Epithelial cell of prostate (primary cell): ENCODE data around the gene MOGAT3.

Source experiments
- DNase-seq: peaks from one replicate; pipeline ENCODE4 v3.0.0-alpha.2; 2011; ENCODE audit warnings: low read depth, low spot score
- H3K27ac ChIP-seq: fragments of 450-650 bp; 2 replicates; pipeline ENCODE4 v1.5.1; 2017; ENCODE audit warnings: mild to moderate bottlenecking

MOGAT3 gene

DNA sequence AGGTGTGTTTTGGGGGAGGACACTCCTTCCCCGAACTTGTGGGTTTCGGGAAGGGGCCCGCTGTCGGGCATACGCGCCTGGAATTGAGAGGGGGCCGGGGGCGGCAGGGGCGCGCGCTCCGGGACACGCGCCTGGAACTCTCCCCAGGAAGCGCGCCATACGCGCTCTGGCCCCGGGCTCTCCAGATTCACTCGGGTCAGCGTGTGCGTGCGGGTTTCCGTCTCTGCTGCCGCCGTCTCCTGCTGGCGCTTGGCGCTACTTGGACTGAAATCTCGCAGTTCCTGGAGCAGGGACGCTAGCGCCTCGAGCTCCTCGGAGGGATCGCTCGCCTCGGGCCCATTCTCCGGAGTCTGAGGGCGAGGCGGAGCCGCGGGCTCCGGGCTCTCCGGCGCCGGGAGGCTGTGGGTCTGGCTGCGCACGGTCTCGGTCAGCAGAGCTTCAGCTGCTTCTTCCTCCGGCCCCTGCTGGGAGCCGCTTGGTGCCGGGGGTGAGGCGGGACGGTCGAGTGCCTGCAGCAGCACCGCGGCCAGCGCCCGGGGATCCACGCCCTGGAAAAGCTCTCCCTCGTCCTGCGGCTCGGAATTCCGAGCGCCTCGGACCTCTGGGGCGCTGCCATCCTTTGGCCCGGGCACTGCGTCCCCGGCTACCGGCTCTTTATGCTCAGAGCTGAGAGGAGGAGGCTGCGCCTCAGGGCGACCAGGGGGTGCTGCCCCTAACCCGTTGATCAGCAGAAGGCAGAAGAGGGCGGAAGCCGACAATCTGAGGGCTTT is 36.6 kb downstream of the MOGAT3 start:
- no peak for DNase-seq
- H3K27ac ChIP-seq, result peak overlapping the region; percentile 47

DNA sequence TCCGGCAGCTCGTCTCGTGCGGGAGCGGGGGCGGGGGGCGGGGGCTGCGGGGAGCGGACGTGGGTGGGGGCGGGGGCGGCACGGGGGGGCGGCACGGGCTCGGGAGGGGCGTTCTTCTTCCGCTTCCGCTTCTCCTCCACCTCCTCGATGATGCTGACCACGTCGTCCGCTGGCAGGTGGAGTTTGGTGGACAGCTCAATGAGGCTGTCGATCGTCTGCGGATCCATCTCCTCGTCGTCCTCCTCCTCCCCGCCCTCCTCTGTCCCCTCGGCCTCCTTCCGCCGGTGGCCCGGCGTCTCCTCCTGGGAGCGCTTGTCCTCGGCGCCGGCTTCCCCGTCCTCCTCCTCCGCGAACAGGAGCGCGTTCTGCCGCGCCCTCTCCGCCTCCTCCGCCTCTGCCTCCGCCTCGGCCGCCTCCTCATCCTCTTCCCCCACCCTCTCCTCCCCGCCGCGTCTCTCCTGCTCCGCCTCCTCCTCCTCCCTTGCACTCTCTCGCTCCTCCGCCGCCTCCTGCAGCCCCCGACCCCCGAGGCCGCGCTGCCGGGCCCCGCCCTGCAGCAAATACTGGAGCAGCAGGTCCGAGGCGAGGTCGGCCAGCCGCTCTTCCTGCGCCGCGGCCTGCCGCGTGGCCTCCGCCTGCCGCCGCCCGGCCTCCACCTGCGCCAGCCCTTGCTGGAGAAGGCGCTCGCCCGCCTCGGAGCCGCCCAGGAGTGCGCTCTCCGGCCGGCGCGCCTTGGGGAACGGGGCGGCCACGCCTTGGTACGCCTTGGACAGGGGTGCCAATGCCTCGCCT is 37.4 kb downstream of the MOGAT3 start:
- H3K27ac ChIP-seq, result peak overlapping the region; percentile 47
- DNase-seq, result no peak

DNA sequence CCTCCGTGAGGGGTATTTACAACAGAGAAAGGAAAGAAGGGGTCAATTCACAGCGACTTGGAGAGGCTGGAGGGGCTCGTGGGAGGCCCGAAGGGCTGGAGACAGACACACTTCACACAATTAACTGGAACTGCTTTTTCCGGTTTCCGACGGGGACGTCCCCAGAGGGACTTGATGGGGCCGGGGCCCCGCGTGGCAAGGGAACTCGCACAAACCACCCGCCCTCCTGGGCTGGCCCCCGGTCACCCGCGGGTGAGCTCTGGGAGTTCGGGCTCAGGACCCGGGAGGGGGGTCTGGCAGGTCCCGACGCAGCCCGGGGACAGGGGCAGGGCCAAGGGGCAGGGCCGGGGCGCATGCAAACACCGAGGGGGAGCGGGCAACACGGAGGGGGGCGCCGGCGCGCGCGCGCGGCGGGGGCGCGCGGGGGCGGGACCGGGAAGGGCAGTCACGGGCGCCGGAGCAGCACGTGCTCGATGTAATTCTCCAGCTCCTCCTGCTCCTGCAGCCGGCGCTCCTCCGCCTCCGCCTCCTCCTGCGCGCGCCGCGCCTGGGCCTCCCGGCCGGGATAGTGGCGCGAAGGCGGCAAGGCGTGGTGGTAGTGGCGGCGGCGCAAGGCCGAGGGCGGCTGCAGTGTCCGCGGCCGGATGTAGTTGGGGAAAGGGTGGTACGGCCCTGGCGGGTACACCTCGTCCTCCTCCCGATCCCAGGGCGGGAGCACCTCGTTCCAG is 38.1 kb downstream of the MOGAT3 start:
- DNase-seq, result no peak
- H3K27ac ChIP-seq, result peak overlapping the region; percentile 47

DNA sequence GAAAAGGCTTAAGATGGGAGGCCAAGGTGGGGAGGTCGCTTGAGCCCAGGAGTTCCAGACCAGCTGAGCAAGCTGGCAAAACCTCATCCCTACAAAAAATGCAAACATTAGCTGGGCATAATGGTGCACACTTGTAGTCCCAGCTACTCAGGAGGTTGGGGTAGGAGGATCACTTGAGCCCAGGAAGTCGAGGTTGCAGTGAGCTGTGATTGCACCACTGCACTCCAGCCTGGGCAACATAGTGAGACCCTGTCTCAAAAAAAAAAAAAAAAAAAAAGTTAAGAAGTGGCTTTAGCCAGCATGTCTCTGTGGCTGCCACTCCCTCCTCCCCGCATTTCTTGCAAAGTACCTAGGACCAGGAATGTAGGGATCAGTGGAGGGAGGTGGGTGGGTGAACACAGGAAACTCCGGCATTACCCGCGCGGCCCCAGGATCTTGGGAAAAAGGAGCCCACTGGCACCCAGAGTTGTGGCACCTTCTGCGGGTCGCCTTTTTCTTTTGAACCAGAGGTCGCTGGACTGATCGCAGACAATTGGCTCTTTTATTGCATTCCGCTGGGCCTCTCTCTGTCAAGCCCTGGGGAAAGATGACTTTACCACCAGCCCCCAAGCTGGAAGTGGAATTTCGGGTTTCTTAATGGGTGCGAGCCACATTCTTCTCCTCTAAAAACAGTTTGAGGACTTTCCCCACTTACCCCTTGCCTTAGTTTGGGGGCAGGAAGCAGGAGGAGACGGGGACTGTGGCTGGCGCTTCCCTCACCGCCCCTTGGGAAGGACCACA is 39.0 kb downstream of the MOGAT3 start:
- no peak for DNase-seq
- no peak overlapping the region for H3K27ac ChIP-seq

DNA sequence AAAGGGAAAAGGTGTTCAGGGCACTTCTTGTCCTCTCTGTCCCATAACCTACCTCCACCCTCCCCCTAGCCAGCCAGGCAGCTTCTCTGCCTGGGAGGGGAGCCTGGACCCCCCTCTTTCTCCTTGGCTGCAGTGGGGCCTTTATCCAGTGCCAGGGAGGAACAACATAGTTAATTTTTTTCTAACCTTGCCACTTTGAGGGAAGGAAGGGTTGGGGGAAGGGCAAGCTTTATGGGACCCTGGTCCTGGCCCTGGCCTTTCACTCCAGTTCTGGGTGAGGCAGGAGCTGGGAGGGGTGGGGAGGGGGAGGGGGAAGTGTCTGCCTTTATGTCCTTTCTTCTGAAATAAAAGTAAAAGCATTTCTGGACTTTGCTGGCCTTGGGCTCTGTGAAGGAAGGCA is 39.9 kb downstream of the MOGAT3 start:
- H3K27ac ChIP-seq, result no peak overlapping the region
- DNase-seq, result no peak

DNA sequence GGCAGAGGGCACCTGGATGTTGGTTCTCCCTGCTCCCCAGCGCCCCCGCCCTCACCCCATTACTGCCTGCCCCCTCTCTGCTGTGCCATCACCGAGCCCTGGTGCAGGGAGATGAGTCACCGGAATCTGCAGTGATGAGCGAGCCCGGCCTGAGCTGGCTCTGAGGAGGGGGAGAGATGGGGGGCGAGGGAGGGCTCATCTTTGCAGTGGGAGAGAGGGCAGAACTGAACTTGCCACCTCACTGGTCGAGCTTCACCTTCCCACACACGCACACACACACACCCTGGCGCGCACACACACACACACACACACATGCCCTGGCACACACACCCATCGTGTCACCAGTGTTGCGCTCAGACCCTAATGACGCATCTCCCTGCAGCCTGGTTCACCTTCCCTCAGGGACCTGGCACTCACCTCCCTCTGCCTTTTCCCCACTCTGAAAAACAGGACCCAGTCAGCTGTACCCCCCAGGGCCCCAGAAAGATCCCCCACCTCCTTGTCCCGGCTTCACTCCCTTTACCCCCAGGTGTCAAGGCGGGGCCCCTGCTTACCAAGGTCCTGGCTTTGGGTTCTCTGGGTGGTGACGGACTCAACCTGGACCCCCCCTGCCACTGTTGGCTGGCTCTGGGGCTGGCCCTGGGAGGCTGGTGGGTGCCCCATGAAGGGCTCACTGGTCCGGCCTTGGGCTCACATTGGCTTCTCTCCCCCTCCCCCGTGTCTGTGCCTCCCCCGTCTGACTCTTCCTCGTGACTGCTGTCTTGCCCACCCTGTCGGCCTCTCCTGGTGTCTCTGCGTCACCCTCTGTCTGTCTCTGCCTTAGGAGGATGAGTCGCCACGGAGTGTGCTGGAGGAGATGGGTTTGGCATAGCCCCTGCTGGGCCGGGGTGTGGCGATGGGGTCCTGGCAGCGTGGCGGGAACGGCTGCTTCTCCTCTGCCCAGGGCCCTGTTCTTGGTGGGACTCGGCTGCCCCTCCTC is 40.9 kb downstream of the MOGAT3 start:
- DNase-seq, result no peak
- no peak overlapping the region for H3K27ac ChIP-seq

DNA sequence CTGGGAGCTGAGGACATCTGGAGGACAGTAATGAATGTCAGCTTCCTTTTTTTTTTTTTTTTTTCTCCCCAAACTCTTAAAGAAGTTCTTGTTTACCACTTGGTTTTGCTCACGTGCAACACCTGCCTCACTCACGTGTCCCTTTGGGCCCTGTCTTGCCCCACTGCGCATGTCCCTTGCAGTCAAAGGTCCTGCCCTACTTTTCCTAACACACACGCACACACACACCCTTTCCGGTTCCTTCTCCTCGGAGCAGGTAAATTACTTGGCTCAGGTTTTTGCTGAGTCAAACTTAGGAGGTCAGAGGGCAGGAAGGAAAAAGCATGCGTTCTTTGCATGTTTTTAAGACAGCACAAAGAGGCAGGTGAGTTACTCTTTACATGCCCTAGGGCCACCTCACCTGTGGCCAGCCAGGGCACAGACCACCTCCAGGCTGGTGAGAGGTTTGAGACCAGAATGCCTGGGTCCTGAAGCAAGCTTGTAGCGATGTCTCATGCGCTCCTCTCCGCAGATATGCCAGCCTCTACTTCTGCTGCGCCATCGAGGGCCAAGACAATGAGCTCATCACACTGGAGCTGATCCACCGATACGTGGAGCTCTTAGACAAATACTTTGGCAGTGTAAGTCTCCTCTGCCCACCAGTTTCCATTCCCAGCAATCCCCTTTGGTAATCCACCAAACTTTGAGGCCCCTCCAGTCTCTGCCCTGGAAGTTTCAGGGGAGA is 43.8 kb downstream of the MOGAT3 start:
- H3K27ac ChIP-seq, result no peak overlapping the region
- no peak for DNase-seq

DNA sequence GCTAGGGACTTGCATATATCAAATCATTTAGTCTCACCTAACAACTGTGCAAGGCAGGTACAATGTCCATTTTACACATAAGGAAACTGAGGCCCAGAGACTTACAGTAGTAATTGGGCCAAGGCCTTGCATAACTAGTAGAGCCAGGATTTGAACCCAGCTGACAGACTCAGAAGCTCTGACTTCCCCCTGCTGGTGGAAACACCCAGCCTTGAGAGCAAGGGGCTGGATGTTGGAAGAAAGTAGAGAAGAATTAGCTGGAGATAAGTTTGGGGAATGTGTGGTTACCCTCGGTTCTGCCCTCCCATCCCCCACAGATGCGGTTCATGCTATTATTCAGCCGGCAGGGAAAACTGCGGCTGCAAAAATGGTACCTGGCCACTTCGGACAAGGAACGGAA is 44.6 kb downstream of the MOGAT3 start:
- no peak for DNase-seq
- no peak overlapping the region for H3K27ac ChIP-seq

DNA sequence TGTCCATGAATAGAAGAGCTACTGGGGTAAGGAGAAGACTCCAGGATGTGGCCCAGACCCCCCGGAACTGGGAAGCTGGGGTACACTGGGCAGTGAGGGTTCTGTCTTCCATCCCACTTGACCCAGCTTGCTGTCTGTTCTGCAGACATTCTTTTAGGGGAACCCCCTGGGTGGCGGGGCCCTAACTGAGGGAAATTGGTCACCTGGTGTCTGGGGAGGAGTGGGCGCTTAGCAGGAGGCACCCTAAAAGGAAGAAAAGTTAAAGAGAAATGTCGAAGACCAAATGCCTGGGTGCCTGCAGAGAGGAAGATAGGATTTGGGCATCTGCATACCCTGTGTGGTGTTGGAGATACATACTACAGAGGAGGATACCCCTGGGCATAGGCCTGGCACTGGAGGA is 45.5 kb downstream of the MOGAT3 start:
- H3K27ac ChIP-seq, result peak overlapping the region; percentile 72
- DNase-seq, result no peak

DNA sequence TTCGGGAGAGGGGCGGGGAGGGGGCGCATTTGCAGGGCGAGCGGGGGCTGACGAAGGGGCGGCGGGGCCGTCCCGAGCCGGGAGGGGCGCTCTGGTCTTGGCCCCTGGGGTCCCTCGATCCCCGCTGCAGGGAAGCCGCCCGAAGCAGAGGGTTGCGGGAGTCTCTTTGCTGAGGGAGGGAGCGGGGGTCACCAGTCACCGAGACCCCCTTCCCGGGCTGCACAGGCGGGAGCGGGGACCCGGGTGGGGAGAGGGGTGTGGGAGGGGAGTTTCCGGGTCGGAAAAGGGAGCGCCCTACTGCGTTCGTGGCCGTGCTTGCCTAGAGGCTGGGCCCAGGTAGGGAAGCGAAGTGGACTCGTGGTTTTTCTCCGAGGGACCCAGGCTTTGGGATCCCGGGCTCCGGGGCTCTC is 46.1 kb downstream of the MOGAT3 start:
- peak overlapping the region; percentile 72 for H3K27ac ChIP-seq
- DNase-seq, result no peak

DNA sequence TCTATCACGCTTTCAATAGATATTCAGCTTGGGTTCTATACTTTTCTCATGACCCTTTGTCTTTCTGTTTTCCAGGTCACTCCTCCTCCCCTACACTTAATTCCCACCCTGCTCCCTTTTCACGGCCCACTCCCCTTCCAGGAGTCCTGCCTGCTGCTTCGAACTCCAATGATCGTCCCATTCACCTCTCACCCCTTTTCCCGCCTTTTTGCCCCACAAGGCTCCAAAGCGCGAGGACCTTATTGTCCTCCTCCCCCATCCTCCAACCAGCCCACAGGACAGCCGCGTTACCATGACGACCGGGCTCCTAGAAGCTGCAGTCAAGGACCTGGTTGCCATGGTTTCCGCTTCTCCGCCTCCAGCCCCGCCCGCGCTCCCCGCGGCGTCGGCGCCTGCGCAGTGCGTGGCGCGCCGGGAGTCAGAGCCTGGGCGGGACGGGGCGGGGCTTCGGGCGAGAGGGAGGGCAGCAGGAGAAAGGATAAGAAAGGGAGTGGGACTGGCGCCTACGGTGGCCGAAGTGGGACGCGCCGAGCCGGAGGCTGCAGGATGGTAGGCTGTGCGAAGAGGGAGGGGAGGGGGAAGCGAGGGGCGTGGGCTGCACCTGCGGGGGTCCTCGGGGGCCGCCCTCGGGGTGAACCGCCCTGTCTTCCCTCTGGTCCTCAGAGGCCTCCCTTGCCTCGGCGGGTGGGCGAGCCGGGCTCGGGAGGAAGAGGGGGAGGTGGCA is 46.7 kb downstream of the MOGAT3 start, which contains the start of gene AP1S1:
TSS of gene AP1S1 (plus strand) at position 508 of the 724 bp plus-strand sequence. CDS start at position 547, 39 bp downstream.
- peak; percentile 69 for DNase-seq
- peak within 1 kb of the TSS; percentile 72 for H3K27ac ChIP-seq

DNA sequence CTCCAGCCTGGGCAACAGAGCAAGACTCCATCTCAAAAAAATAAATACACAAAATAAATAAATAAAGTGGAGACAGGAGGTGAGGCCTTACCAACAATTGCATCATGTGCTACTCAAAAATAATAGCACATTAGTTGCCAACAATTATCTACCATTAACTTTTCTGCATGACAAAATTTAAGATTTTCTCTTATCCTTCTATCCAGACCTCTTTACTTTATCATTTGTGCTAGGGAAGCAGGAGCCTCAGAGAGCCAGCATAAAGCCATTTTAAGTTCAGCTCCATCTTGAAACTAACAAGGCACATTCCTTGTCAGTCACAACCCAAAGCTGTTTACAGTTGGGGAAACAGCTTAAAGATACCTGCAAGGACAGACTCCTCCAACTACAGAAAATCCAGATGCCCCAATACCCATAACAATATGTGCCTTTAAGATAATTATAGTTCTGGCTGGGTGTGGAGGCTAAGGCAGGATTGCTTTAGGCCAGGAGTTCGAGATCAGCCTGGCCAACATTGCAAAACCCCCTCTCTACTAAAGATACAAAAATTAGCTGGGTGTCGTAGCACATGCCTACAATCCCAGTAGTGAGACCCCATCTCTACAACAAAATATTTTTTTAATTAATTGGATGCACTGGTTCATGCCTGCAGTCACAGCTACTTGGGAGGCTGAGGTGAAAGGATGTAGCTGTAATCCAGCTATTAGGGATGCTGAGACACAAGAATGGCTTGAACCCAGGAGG is 48.8 kb downstream of the MOGAT3 start:
- DNase-seq, result no peak

More for the DNA sequence above, 48.8 kb downstream of the MOGAT3 start:
- no peak overlapping the region for H3K27ac ChIP-seq
